HL-60 (cell line): Measurements from ENCODE around the gene LRRC32.

Source experiments
- DNase-seq, 2 experiments: peaks; one replicate each; pipeline ENCODE4 v3.0.0-alpha.2; 2010 to 2020; ENCODE audit warnings: low read depth in 1 of 2, low spot score in 1 of 2
- H3K27ac ChIP-seq: fragments of 250-450 bp; sonication (Bioruptor Pico); replicated peaks from 2 replicates; pipeline ENCODE4 v1.5.1; 2020; ENCODE audit warnings: mild to moderate bottlenecking, moderate library complexity
- H3K27me3 ChIP-seq: fragments of 250-450 bp; sonication (Bioruptor Pico); 2 replicates; pipeline ENCODE4 v1.5.1; 2021; ENCODE audit warnings: mild to moderate bottlenecking, moderate library complexity; ENCODE audit not compliant: insufficient read depth, poor library complexity, severe bottlenecking
- H3K4me3 ChIP-seq: replicated peaks from 2 replicates; pipeline ENCODE4 v1.5.1; 2011; ENCODE audit warnings: mild to moderate bottlenecking, control low read depth, low read length; ENCODE audit not compliant: insufficient read depth
- GABPA ChIP-seq: IDR thresholded peaks from 2 replicates; pipeline ENCODE4 v1.6.1; 2012; ENCODE audit warnings: low read depth
- POLR2AphosphoS5 ChIP-seq: IDR thresholded peaks from 2 replicates; pipeline ENCODE4 v1.6.1; 2012; ENCODE audit warnings: low read depth
- REST ChIP-seq: IDR thresholded peaks from 2 replicates; pipeline ENCODE4 v1.6.1; 2012; ENCODE audit warnings: low read depth; ENCODE audit not compliant: insufficient replicate concordance
- SPI1 ChIP-seq: IDR thresholded peaks from 2 replicates; pipeline ENCODE4 v1.6.1; 2012; ENCODE audit warnings: low read depth, mild to moderate bottlenecking, borderline replicate concordance
- TF ChIP-seq, protein P1 (sequence below): IDR thresholded peaks from one replicate; pipeline ENCODE4 v1.5.1; 2011; ENCODE audit warnings: low read length, control low read depth, inconsistent platforms; ENCODE audit not compliant: insufficient read depth

Gene LRRC32

DNA sequence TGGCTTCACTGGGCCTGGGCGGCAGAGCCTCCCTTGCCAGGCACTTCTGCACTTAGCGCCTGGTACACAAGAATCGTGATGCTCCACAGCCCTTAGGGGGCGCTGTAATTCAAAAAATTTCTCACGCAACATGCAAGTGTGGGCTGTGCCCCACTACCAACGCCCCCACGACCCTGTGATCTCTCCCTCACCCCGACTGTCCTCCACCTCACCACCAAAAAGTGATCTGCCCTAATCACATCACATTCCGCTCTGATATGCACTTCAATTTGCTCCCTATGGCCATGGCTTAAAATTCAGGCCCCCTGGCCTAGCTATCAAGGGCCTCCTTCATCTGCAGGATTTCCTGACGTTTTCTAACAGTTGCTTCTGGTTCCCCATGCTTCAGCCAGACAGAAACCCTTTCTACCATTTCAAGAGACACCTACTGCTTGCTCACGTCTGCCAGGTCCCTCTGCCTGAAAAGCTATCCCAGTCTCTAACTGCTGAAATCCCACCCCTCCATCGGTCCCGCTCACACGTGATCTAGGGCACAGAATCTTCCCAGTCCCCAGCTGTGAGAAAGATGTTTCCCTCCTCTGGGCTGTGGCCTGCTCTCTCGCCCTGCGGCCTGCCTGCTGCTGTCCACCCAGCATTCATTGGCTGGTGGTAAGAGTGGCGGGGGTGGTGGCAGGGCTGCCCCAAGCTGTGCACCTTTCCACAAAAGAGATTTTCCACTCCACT lies 27.9 kb upstream of the LRRC32 start:
- TF ChIP-seq POLR2AphosphoS5 (no peak), SPI1 (no peak), REST (no peak), GABPA (no peak)
- TF ChIP-seq, protein P1, sequence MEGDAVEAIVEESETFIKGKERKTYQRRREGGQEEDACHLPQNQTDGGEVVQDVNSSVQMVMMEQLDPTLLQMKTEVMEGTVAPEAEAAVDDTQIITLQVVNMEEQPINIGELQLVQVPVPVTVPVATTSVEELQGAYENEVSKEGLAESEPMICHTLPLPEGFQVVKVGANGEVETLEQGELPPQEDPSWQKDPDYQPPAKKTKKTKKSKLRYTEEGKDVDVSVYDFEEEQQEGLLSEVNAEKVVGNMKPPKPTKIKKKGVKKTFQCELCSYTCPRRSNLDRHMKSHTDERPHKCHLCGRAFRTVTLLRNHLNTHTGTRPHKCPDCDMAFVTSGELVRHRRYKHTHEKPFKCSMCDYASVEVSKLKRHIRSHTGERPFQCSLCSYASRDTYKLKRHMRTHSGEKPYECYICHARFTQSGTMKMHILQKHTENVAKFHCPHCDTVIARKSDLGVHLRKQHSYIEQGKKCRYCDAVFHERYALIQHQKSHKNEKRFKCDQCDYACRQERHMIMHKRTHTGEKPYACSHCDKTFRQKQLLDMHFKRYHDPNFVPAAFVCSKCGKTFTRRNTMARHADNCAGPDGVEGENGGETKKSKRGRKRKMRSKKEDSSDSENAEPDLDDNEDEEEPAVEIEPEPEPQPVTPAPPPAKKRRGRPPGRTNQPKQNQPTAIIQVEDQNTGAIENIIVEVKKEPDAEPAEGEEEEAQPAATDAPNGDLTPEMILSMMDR = no peak
- H3K27me3 ChIP-seq = no peaks in the 10 kb centered on the region
- no peak overlapping the region for H3K4me3 ChIP-seq
- no peak for DNase-seq
- no peak overlapping the region for H3K27ac ChIP-seq

GRCh38 chr11:76696756-76697155 lies 26.2 kb upstream of the LRRC32 start:
- Histone ChIP-seq H3K27ac (no peak overlapping the region), H3K4me3 (no peak overlapping the region), H3K27me3 (no peaks in the 10 kb centered on the region)
- DNase-seq = no peak
- TF ChIP-seq SPI1 (no peak), REST (no peak), POLR2AphosphoS5 (no peak), GABPA (no peak)
- TF ChIP-seq, protein P1 = no peak

GRCh38 chr11:76695771-76696170 lies 25.2 kb upstream of the LRRC32 start:
- DNase-seq = no peak
- H3K27me3 ChIP-seq = no peaks in the 10 kb centered on the region
- TF ChIP-seq SPI1 = no peak
- TF ChIP-seq REST = no peak
- TF ChIP-seq, protein P1 = no peak
- no peak for TF ChIP-seq POLR2AphosphoS5
- TF ChIP-seq GABPA = no peak
- H3K27ac ChIP-seq = no peak overlapping the region
- no peak overlapping the region for H3K4me3 ChIP-seq
